ENCODE results near the gene EHD2. TPM values are rescaled to one million over a fixed set of nuclear protein-coding genes. Genes with fewer than 3 reads are reported as not detected.

The EHD2 gene
- total RNA-seq, 2 donors from 2014 or later = 1.6 to 2.9 TPM

- Mint-ChIP-seq H3K9me3 (no peaks in the 10 kb centered on the region), H3K4me1 (ENCODE audit: low read depth) (no peaks in the 10 kb centered on the region), H3K27ac (no peak overlapping the region), H3K36me3 (ENCODE audit: insufficient read depth in 2 of 2) (peaks cover 0 to 2% of the 10 kb centered on the region in 2 donors), H3K4me3 (no peak overlapping the region), H3K27me3 (ENCODE audit: low read depth) (no peaks in the 10 kb centered on the region)
- ATAC-seq (replicated peaks in 1 of 2) (no peak), DNase-seq (no peak)
Measured at GRCh38 chr19:47695533-47696262, 17.5 kb upstream of the EHD2 start.

- Mint-ChIP-seq H3K9me3 (no peaks in the 10 kb centered on the region), H3K27ac (no peak overlapping the region), H3K36me3 (ENCODE audit: insufficient read depth in 2 of 2) (peaks cover 0 to 1% of the 10 kb centered on the region in 2 donors), H3K27me3 (ENCODE audit: low read depth) (no peaks in the 10 kb centered on the region), H3K4me1 (ENCODE audit: low read depth) (no peaks in the 10 kb centered on the region), H3K4me3 (no peak overlapping the region)
- ATAC-seq (replicated peaks in 1 of 2) = no peak
- DNase-seq = no peak
Measured at GRCh38 chr19:47696635-47697034, 16.6 kb upstream of the EHD2 start.

- H3K27ac Mint-ChIP-seq = no peak overlapping the region
- H3K4me1 Mint-ChIP-seq (ENCODE audit: low read depth) = no peaks in the 10 kb centered on the region
- H3K9me3 Mint-ChIP-seq = no peaks in the 10 kb centered on the region
- DNase-seq (peak; percentile 49 to 59), ATAC-seq (replicated peaks in 1 of 2) (peak; percentile 52 to 74)
- no peak overlapping the region for H3K4me3 Mint-ChIP-seq
- peaks cover 0 to 1% of the 10 kb centered on the region in 2 donors for H3K36me3 Mint-ChIP-seq (ENCODE audit: insufficient read depth in 2 of 2)
- H3K27me3 Mint-ChIP-seq (ENCODE audit: low read depth) = no peaks in the 10 kb centered on the region
Measured at GRCh38 chr19:47697863-47698609, 15.2 kb upstream of the EHD2 start.

GRCh38 chr19:47698631-47699359, 14.4 kb upstream of the EHD2 start:
- H3K9me3 Mint-ChIP-seq = no peaks in the 10 kb centered on the region
- no peak overlapping the region for H3K4me3 Mint-ChIP-seq
- peaks cover 0 to 1% of the 10 kb centered on the region in 2 donors for H3K36me3 Mint-ChIP-seq (ENCODE audit: insufficient read depth in 2 of 2)
- no peak for ATAC-seq (replicated peaks in 1 of 2)
- DNase-seq = no peak
- H3K27ac Mint-ChIP-seq = no peak overlapping the region
- no peaks in the 10 kb centered on the region for H3K27me3 Mint-ChIP-seq (ENCODE audit: low read depth)
- H3K4me1 Mint-ChIP-seq (ENCODE audit: low read depth) = no peaks in the 10 kb centered on the region

- H3K36me3 Mint-ChIP-seq (ENCODE audit: insufficient read depth in 2 of 2) = peaks cover 0 to 1% of the 10 kb centered on the region in 2 donors
- H3K27me3 Mint-ChIP-seq (ENCODE audit: low read depth) = no peaks in the 10 kb centered on the region
- H3K27ac Mint-ChIP-seq = no peak overlapping the region
- peak; percentile 65 to 69 for DNase-seq
- no peaks in the 10 kb centered on the region for H3K4me1 Mint-ChIP-seq (ENCODE audit: low read depth)
- H3K9me3 Mint-ChIP-seq = no peaks in the 10 kb centered on the region
- H3K4me3 Mint-ChIP-seq = no peak overlapping the region
- peak; percentile 50 to 64 for ATAC-seq (replicated peaks in 1 of 2)
Measured at GRCh38 chr19:47699360-47699917, 13.8 kb upstream of the EHD2 start.

GRCh38 chr19:47700934-47701716, 12.1 kb upstream of the EHD2 start:
- Mint-ChIP-seq H3K27ac (no peak overlapping the region), H3K4me1 (ENCODE audit: low read depth) (no peaks in the 10 kb centered on the region), H3K36me3 (ENCODE audit: insufficient read depth in 2 of 2) (peaks cover 0 to 1% of the 10 kb centered on the region in 2 donors), H3K27me3 (ENCODE audit: low read depth) (no peaks in the 10 kb centered on the region), H3K9me3 (no peaks in the 10 kb centered on the region), H3K4me3 (no peak overlapping the region)
- DNase-seq (no peak), ATAC-seq (replicated peaks in 1 of 2) (no peak)

- DNase-seq (no peak), ATAC-seq (replicated peaks in 1 of 2) (no peak)
- Mint-ChIP-seq H3K36me3 (ENCODE audit: insufficient read depth in 2 of 2) (peaks cover 0 to 1% of the 10 kb centered on the region in 2 donors), H3K4me1 (ENCODE audit: low read depth) (peaks cover 2% of the 10 kb centered on the region), H3K9me3 (no peaks in the 10 kb centered on the region), H3K27me3 (ENCODE audit: low read depth) (peaks cover 4% of the 10 kb centered on the region), H3K4me3 (no peak overlapping the region), H3K27ac (no peak overlapping the region)
Measured at GRCh38 chr19:47701717-47702552, 11.3 kb upstream of the EHD2 start.

- DNase-seq (no peak), ATAC-seq (replicated peaks in 1 of 2) (no peak)
- Mint-ChIP-seq H3K9me3 (no peaks in the 10 kb centered on the region), H3K27me3 (ENCODE audit: low read depth) (peaks cover 11% of the 10 kb centered on the region), H3K4me1 (ENCODE audit: low read depth) (peaks cover 10% of the 10 kb centered on the region), H3K4me3 (no peak overlapping the region), H3K27ac (no peak overlapping the region), H3K36me3 (ENCODE audit: insufficient read depth in 2 of 2) (peaks cover 0 to 1% of the 10 kb centered on the region in 2 donors)
Measured at GRCh38 chr19:47702671-47703070, 10.6 kb upstream of the EHD2 start.

- no peak overlapping the region for H3K27ac Mint-ChIP-seq
- peaks cover 11% of the 10 kb centered on the region for H3K27me3 Mint-ChIP-seq (ENCODE audit: low read depth)
- no peak overlapping the region for H3K4me3 Mint-ChIP-seq
- DNase-seq (no peak), ATAC-seq (replicated peaks in 1 of 2) (no peak)
- H3K9me3 Mint-ChIP-seq = no peaks in the 10 kb centered on the region
- H3K4me1 Mint-ChIP-seq (ENCODE audit: low read depth) = peaks cover 10% of the 10 kb centered on the region
- peaks cover 0 to 1% of the 10 kb centered on the region in 2 donors for H3K36me3 Mint-ChIP-seq (ENCODE audit: insufficient read depth in 2 of 2)
Measured at GRCh38 chr19:47703301-47703700, 9.9 kb upstream of the EHD2 start.

GRCh38 chr19:47704024-47704423, 9.2 kb upstream of the EHD2 start:
- no peak for ATAC-seq (replicated peaks in 1 of 2)
- Mint-ChIP-seq H3K27ac (no peak overlapping the region), H3K36me3 (ENCODE audit: insufficient read depth in 2 of 2) (no peaks in the 10 kb centered on the region), H3K4me1 (ENCODE audit: low read depth) (peaks cover 10% of the 10 kb centered on the region), H3K4me3 (no peak overlapping the region), H3K27me3 (ENCODE audit: low read depth) (peaks cover 11% of the 10 kb centered on the region), H3K9me3 (no peaks in the 10 kb centered on the region)
- DNase-seq = no peak

- H3K4me1 Mint-ChIP-seq (ENCODE audit: low read depth) = peaks cover 10% of the 10 kb centered on the region
- H3K4me3 Mint-ChIP-seq = no peak overlapping the region
- no peak for DNase-seq
- H3K27ac Mint-ChIP-seq = no peak overlapping the region
- no peak for ATAC-seq (replicated peaks in 1 of 2)
- H3K9me3 Mint-ChIP-seq = no peaks in the 10 kb centered on the region
- H3K27me3 Mint-ChIP-seq (ENCODE audit: low read depth) = peaks cover 11% of the 10 kb centered on the region
- no peaks in the 10 kb centered on the region for H3K36me3 Mint-ChIP-seq (ENCODE audit: insufficient read depth in 2 of 2)
Measured at GRCh38 chr19:47704656-47705055, 8.6 kb upstream of the EHD2 start.
